Activated gamma-delta T cell treated with anti-CD3 and anti-CD28 coated beads, Interleukin-2, amount 50 U/mL, for 16 hours (primary cell): ENCODE results near the gene SDK1.
"Not testable (repeated sequence)": the region's sequence is repeated elsewhere in the genome, so short reads cannot be mapped to it uniquely, and the experiment has no call there.

Experiments used
- DNase-seq: peaks from one replicate; pipeline ENCODE4 v3.0.0-alpha.2; 2020; ENCODE audit warnings: low read depth

Gene SDK1

DNA sequence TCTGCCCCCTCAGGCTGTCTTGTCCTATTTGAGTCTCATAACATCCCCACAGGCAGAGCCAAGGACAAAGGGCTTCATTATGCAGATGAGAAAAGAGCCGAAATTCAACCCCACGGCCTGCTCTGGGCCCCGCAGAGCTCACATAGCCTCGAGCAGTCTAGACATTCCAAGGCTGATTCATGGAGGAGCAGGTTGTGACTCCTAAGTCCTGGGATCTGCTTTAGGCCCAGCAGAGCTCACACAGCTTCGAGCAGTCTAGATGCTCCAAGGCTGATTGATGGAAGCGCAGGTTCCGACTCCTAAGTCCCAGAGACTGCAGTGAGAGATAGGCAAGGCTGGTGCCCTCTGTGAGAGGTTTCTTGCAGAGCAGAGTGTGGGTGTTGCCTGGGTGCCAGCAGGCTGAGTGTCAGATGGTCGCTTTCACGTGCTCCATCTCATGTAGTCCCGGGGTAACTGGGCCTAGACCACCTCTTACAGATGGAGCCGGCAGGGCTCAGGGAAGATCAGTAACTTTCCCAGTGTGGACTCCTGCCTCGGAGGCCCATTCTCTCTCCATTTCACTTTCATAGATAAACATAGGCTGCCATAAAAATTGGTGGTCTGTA lies 944.9 kb downstream of the SDK1 start:
- no peak for DNase-seq

GRCh38 chr7:4246536-4246935 lies 945.5 kb downstream of the SDK1 start:
- DNase-seq: no peak

DNA sequence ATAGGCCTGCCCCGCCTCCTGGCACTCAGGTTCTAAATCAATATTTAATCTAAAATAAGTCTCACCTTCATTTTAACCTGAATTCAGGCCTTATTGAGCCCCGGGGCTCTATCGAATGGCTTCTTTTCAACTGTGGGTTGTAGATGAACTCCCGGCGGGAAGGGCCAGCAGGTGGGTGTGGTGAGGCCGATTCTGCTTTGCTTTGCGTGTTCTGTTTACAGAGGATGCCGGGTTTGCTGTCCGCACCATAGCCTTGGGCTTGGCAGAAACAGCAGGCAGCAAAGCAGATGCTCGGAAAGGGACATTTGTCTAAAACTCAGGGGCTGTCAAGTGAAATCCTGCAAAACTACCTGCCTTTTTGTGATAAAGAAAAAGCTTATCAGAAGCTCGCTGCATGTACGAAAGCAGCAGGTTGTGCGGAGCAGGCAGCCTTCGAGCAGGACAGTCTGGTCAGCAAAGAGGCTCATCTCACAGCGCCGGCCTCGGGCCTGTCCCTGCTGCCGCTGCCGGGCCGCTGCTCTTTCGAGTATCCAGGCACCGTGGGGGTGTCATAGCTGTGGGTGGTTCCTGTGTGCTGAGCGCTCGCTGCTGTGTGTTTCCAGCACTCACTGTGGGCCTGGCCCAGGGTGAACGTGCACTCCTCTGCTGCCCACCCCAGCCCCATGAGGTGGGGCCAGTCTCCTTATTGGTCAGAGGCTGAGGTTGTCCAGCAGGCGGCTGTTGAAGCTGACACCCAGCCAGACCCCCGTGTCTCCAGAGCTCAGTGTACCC lies 946.2 kb downstream of the SDK1 start:
- no peak for DNase-seq

DNA sequence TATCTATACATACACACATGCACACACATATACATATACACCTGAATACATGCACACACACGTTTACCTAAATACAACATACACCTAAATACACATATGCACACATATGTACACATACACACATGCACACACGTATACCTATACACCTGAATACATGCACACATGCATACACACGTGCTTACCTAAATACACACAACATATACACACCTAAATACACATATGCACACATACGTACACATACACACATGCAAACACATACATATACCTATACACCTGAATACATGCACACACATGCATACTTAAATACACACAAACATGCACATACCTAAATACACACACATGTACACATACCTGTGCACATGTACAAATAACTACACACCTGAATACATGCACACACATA lies 947.2 kb downstream of the SDK1 start:
- DNase-seq: no peak

GRCh38 chr7:4249241-4249640 lies 948.2 kb downstream of the SDK1 start:
- no peak for DNase-seq

DNA sequence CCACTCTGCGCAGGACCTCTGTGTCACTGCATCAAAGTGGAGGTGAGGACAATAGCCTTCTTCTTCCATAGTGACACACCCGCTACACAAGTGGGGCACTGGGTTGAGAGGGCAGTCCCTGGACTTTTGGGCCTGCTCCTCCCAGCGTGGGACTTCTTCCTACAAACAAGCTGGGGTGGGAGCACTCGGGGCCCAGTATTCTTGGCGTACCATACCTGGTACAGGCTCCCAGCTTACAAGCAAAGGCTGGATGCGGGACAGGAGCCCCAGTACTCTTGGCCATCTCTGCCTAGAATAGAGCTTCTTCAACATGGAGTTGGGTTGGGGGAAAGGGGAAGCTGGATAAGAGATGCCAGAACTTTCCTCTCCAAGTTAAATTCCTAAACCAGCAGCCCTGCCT lies 954.3 kb downstream of the SDK1 start:
- no peak for DNase-seq

DNA sequence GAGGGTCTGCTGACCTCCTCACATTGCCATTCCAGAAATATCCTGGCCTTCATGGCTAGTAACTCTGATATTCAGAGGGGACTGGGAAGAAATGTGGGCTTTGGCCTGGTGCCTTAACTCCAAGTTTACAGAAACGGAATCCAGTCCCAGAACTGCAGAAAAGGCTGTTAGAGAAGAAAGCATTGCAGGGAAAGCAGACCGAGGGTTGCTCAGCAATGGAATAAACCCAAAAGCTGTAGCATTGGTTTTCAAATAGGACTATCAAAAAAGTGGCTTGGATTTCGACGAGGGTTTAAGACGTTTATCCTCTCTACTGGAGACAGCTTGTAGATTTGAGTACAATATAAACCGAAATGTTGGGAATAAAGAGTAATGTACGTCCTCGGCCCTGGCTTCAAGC lies 955.2 kb downstream of the SDK1 start:
- DNase-seq: no peak

DNA sequence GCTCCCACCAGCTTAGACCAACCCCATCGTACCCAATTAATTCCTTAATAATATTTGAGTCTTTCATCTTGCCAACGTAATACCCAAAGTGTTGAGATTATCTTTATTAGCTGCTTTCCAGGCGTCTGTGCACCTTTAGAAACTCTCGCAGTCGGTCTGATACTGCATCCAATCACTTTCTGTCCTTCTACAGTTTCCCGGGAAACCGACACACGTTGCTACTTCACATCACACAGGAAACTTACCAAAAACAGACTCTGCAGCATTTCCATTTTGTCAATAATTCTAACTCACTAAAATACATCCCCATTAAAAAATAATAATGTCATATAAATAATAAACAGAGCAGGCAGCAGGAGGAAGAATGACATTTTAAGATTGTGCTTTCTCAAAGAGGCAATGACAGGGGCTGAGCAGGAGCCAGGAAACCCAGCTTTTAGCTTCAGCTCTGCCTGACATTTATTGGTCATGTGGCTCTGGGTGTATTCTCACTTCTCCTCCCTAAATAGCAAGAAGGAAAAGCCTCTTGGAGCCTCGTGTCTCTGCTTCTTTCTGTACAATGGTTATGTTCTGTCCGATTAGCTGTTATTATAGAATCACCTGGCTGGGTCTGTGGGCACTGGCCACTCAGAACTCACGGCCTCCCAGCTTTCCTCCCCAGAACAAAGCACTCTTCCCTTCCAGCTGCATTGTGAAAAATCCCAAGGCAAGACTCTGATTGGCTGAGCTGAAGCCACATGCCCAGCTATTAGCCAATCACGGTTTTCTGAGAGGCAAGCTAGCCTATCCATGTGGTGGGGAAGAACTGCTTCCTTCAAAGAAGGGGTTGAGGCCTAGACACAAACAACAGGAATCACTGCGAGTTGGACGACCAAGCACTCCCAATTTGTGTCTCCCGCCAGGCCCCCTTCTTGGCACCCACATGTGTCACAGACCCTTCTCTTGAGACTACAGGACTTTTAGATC lies 956.4 kb downstream of the SDK1 start:
- DNase-seq: no peak

- DNase-seq: not testable (repeated sequence)
These were observed 959.1 kb downstream of the SDK1 start for GRCh38 chr7:4260116-4260515.

- DNase-seq: no peak
These were observed 960.0 kb downstream of the SDK1 start for GRCh38 chr7:4260867-4261600.

DNA sequence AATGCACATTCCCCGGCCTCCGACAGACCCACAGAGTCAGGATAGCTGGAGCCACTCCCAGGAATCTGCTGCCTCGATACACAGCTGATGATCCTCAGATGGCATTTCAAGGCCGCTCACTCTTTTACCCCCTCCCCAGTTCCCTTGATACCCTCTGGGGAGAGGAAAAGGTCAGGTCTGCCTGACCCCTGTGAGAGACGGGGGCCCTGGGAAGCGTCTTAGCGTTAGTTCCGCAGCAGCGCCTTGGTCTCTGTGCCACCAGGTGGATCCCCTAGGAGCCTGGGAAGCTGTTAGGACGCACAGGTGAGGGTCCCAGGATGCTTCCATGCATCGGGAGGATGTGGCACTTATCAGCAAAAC lies 960.5 kb downstream of the SDK1 start:
- DNase-seq: no peak

- not testable (repeated sequence) for DNase-seq
These were observed 963.2 kb downstream of the SDK1 start for GRCh38 chr7:4264206-4264605.

GRCh38 chr7:4265066-4265465 lies 964.0 kb downstream of the SDK1 start:
- no peak for DNase-seq

GRCh38 chr7:4265676-4266075 lies 964.6 kb downstream of the SDK1 start:
- DNase-seq: no peak

DNA sequence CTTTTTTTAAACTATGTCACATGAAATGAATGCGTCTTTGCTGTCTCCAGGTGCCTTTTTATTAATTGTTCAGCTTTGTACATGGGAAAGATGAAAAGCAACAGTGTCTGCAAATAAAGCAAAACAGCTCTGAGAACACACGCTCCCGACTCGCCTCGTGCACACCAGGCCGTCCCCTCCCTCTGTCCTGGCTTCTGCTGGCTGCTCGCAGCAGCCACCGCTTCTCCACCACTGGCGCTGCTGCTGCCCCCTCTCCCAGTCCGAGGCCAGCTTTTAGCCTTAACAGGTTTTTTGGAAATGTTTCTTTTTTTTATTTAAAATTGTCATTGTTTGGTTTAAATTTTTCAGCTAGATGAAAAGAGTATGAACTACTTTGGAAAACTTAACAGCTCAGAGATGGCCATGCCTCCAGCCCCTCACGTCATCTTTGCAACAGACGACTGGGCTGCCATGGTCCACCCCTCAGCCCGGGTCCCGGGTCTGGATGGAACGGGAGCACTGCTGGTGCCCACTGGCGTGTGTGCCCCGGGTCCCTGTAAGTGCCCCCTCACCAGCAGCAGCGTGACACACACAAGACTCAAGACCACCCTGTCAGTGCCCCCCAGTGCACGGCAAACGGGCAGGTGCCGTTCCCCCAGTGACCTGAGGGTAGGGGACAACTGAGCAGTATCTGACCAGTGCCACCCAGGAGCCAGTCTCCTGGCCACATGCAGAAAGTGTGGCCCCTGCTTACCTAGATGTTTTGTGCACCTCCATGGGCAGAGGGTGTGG lies 965.4 kb downstream of the SDK1 start:
- DNase-seq: no peak

DNA sequence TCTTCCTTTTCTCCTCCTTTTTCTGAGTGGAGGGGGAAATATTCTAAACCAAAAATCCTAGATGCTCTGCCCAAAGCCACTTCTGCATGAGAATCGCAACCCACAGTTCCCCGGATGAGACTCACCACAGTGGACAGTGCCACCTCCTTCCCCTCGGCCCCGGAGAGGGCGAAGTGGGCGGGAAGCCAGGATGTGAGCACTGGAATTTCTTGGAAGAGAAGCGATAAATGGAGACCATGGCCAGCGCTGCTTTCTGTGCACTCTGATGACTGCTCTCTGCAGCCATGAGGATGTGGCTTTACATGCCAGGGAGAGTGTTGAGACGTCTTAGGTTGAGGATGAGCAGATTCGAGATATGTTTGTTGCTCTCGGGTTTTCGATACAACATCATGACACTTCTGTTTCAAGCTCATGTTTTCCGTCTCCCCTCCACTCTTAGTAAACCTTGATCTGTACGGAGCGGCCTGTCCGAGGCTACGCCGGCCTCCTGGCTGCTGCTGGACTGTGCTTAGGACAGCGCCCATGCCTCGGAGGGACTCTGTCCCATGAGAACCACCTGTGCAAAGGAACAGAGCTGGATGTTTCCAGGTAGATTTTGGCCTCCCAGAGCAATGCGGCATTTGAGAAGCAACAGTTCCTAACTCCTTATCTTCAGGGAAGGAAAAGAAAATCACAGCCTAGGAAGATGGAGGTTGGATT lies 966.4 kb downstream of the SDK1 start:
- no peak for DNase-seq

GRCh38 chr7:4268040-4268965 lies 967.3 kb downstream of the SDK1 start:
- DNase-seq: no peak

- DNase-seq: no peak
These were observed 968.0 kb downstream of the SDK1 start for GRCh38 chr7:4269086-4269485.

GRCh38 chr7:4269746-4270145 lies 968.7 kb downstream of the SDK1 start:
- no peak for DNase-seq

DNA sequence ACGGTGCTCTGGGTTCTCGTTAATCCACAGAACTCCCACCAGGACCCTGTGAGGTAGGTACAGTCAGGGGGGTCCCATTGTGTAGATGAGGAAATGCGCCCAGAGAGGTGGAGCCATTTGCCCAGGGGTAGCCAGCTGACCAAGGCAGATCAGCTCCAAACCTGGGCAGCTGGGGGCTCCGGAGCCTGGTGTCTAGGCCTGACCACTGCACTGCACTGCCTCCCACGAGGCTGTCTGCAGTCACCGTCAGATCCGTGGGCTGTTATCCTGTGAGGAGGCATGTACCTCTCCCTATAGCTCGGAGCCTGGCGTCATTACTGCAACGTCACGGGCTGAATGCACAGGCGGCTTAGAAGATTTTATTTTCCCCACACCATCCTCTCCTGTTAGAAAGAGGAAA lies 969.2 kb downstream of the SDK1 start:
- DNase-seq: no peak
